GM18951 (cell line): ENCODE data around the gene TF.
A peak's percentile ranks its signal among the peaks of the same experiment; 100 is the strongest.

Source experiments
- POLR2A ChIP-seq: IDR thresholded peaks from 4 replicates; pipeline ENCODE4 v1.6.1; 2011; ENCODE audit warnings: mild to moderate bottlenecking; ENCODE audit not compliant: insufficient read length, insufficient read depth; ENCODE audit errors: extremely low read depth
- in situ Hi-C: fragments of 300-500 bp; cut with MboI; formaldehyde crosslinking; loops from one replicate; pipeline ENCODE4 v1.12.0; 2022; ENCODE audit warnings: low sequenced_read_pairs, mixed read lengths, inconsistent platforms; ENCODE audit not compliant: unreplicated experiment

Gene TF

GRCh38 chr3:133782454-133782853, 36.3 kb downstream of the TF start:
- in situ Hi-C loops: no loop called here
- no peak for TF ChIP-seq POLR2A

- no peak for TF ChIP-seq POLR2A
- in situ Hi-C loops: no loop called here
Observed at GRCh38 chr3:133783762-133784161, 37.6 kb downstream of the TF start.

GRCh38 chr3:133788024-133788423, 41.8 kb downstream of the TF start:
- in situ Hi-C loops: no loop called here
- no peak for TF ChIP-seq POLR2A

- no peak for TF ChIP-seq POLR2A
- in situ Hi-C loops: no loop called here
Observed at GRCh38 chr3:133792171-133792763, 46.1 kb downstream of the TF start.

- TF ChIP-seq POLR2A: no peak
- in situ Hi-C loops: no loop called here
Observed at GRCh38 chr3:133797396-133798105, 51.4 kb downstream of the TF start.

- in situ Hi-C loops: no loop called here
Observed at GRCh38 chr3:133799794-133800585, 53.8 kb downstream of the TF start.

GRCh38 chr3:133803469-133803868, 57.3 kb downstream of the TF start:
- no peak for TF ChIP-seq POLR2A
- in situ Hi-C loops: no loop called here

More at GRCh38 chr3:133799794-133800585, 53.8 kb downstream of the TF start:
- no peak for TF ChIP-seq POLR2A

GRCh38 chr3:133804896-133805295, 58.7 kb downstream of the TF start:
- TF ChIP-seq POLR2A: no peak
- in situ Hi-C loops: no loop called here

GRCh38 chr3:133805384-133805701, 59.1 kb downstream of the TF start:
- in situ Hi-C loops: no loop called here

GRCh38 chr3:133805702-133806475, 59.7 kb downstream of the TF start, which contains the start of gene SRPRB:
Gene SRPRB, plus strand, starts transcription at chr3:133805815. Its CDS starts 34 bp downstream, at chr3:133805849.
- in situ Hi-C loops: no loop called here
- peak; percentile 93 for TF ChIP-seq POLR2A

More at GRCh38 chr3:133805384-133805701, 59.1 kb downstream of the TF start:
- no peak for TF ChIP-seq POLR2A

GRCh38 chr3:133812872-133813271, 66.7 kb downstream of the TF start:
- no peak for TF ChIP-seq POLR2A
- in situ Hi-C loops: no loop called here

- in situ Hi-C loops: no loop called here
- no peak for TF ChIP-seq POLR2A
Observed at GRCh38 chr3:133815386-133815785, 69.2 kb downstream of the TF start.

- TF ChIP-seq POLR2A: no peak
- in situ Hi-C loops: no loop called here
Observed at GRCh38 chr3:133820129-133820528, 73.9 kb downstream of the TF start.

- in situ Hi-C loops: no loop called here
- TF ChIP-seq POLR2A: no peak
Observed at GRCh38 chr3:133820889-133821675, 74.9 kb downstream of the TF start.
